GM19240 (cell line): ENCODE results near the gene PITPNM3.

Experiments used
- DNase-seq: peaks from one replicate; pipeline ENCODE4 v3.0.0; 2011; ENCODE audit warnings: low spot score; ENCODE audit not compliant: insufficient read length

The PITPNM3 gene

DNA sequence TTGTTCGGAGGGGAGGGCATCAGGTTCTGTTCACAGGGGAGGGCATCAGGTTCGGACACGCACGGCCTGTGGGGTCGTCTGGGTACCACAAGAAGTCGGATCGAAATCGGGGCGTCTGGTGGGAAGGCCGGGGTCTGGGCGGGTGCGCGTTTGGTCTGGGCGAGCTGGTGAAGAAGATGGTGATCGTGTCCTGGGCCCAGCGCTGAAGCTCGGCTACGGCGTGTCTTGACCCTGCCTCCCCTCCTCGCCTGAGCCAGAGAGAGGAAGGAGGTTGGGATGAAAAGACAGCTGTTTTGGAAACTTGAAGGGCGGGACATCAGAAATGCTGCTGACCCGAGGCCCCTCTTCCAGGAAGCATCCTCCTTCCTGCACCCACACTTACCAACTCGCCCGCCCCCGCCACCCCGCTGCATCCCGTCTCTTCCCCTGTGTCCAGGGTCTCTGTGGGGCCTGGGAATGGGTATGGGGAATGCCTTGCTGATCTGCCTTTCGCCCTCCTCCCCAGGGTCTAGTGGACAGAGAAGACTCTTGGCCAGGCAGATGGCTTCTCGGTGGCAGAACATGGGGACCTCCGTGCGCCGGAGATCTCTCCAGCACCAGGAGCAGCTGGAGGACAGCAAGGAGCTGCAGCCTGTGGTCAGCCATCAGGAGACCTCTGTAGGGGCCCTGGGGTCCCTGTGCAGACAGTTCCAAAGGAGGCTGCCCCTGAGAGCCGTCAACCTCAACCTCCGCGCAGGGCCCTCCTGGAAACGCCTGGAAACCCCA, 111.6 kb downstream of the PITPNM3 start:
- no peak for DNase-seq

DNA sequence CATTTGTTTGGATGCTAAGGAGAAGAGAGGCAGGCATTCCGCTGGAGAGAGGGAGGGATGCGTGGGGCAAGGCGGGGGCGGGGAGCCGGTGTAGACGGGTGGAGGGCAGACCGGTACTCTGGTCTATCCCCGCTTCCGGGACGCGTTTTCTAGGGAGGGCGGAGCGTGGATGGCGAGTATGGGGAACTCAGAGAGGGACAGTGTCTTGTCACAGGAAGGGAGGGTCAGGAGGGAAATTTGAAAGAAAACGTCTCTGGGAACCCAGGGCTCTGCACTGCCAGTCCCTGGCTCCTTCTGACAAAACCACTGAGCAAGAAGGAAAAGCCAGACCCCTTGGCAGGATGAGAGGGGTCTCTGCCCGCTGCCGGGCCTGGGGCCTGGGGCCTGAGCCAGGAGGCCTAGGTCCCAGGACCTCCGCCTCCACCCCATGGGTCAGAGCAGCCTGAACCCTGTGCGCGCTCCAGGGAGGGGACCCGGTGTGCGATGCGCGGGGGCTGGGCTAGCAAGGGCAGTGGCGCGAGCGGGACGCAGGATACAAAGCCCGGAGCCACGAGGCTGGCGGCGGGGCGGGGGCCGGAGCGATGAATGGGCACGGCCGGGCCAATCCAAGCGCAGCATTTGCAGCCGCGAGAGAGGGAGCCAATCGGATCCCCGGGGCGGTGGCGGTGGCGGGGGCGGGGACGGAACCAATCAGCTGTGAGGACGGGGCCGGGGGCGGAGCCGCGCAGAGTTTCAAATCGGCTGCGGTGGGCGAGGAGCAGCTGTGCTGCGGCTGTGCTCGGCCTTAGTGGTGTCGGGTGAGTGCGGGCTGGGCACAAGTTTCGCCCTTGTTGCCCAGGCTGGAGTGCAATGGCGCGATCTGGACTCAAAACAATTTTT, 112.4 kb downstream of the PITPNM3 start, which contains the start of gene PIMREG:
Gene PIMREG, plus strand, starts transcription at position 764 of the 879 bp plus-strand sequence. CDS start 656 bp downstream, outside the sequence.
- DNase-seq, result peak; percentile 89

DNA sequence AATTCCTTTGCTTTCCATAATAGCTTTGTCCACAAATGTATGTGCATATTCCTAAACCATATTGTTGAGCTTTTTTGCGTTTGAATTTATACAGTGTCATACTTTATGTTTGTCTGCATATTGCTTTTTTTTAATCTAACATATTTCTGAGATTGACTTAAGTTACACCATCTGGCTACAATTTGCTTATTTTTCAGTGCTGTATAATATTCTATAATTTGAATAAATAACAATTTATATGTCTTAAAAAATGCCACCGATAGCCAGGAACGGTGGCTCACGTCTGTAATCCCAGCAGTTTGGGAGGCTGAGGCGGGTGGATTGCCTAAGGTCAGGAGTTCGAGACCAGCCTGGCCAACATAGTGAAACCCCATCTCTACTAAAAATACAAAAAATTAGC, 113.6 kb downstream of the PITPNM3 start:
- no peak for DNase-seq

DNA sequence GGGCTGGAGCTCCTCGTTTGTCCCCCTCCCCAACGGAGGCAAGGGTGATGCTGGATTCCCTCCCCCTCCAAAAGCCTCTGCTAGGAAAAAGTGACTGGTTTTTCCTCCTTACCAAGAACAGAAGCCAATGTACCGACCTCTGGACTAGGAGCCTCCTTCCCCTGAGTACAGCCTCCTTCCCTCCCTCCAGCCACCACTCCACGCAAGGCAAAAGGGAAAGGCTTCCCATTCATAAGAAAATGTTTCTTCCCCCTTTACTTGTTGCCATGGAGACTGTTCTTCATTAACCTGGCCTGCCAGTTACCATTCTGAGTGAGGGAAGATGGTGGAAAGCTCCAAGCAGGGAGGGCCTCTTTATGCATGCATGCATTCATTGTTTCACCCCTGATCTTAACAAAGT, 116.4 kb downstream of the PITPNM3 start:
- DNase-seq, result no peak

DNA sequence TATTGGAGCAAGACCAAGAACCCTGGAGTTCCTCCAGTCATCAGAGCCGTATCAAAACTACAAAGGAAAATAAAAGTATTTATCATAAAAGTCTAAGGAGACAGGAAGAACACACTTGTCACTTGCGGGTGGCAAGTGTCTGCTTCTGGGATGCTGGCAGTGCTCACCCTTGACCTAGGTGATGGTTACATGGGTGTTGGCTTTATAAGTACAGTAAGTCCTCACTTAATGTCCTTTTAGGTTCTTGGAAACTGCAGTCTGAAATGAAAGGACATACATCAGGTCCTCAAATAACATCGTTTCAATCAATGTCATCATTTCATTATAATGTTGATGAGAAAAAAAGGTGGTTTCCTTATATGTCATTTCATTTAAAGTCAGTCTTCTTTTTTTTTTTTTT, 118.4 kb downstream of the PITPNM3 start:
- no peak for DNase-seq

DNA sequence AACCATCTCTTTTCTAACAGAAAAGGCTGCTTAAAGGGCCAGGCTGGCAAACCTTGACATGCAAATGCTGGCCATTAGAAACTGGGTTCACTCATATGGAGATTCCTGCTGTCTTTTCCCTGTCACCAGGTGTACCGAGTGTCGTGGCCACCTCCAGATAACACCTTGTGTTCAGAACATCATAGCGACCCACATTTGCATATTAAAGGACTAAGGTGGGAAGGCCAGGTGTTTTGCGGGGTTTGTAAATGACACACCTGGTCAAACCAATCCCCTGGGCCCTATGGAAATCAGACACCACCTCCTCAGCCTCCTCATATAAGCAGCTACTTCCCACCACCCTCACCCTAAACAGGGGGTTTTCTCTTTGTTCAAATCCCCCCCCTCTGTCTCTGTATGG, 118.9 kb downstream of the PITPNM3 start:
- no peak for DNase-seq

DNA sequence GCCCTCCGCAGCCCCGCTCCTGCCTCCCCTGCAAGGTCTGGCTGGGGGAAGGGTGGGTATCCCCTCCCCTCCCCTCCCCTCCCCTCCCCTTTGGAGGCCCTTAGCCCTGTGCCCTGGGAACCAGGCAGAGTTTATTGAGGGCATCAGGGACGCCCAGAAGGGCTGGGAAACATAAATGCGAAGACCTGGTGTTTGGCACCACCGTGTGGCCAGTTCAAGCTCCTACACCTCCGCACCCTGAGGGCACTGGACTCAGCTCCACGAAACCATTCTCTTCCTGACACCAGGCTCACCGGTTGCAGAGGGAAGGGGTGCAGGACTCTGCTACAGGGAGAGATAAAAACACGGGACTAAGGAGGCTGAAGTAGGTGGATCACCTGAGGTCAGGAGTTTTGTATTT, 120.4 kb downstream of the PITPNM3 start:
- DNase-seq, result peak; percentile 63

DNA sequence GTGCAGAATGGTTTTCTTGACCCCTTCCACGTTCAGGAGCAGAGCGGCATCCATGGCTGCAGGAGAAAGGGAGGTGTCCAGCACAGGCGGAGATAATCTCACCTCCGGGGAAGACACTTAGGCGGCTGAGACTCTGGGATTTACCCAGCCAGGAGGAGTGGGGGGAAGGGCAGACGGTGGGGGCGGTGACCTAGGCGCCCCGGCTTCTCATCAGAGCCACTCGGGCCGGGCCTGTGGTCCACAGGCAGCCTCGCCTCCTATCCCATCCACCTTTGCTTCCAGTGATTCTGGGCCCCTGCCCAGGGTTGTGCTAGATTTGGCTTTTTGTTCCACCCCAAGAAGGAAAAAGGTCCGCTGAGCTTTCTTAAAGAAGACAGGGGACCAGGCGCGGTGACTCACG, 121.3 kb downstream of the PITPNM3 start, which contains the start of gene AIPL1:
Gene AIPL1, minus strand, starts transcription at position 71 of the 400 bp plus-strand sequence. Its CDS starts 17 bp downstream, at position 54.
- no peak for DNase-seq

DNA sequence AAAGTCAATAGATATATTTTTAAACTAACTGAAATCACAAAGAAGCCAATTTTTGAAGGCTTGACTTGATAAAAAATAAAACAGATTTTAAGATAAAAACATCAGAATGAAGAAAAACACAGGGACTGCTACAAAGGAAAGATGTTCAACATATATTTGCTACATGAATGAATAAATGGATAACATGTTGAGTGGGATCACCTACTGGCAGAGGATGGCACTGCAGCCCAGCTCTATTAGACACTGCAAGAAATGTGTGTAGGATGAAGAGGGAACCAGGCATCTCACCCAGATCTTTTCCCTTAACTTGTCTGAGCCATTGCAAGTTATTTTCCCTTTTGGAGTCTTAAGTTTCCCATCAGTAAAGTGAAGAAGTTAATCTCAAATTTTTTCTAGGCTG, 125.6 kb downstream of the PITPNM3 start:
- DNase-seq, result no peak

DNA sequence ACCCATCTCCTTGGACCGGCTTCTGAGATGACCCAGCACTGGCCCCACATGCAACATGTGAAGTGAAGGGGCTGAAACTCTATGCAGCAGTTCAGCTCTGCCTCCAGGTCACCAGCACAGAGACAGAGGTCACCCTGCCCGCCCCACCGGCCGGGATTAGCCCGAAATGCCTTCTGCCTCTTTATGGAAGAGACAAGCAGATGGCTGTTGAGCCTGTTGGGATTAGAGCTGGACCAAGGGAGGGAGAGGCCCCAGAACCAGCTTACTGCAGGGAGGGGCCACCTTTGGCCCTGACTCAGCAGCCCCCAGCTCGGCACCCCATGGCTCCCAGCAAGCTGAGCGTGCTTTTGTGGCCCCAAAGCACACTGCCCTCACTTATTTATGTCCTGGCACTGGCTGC, 127.1 kb downstream of the PITPNM3 start:
- no peak for DNase-seq

DNA sequence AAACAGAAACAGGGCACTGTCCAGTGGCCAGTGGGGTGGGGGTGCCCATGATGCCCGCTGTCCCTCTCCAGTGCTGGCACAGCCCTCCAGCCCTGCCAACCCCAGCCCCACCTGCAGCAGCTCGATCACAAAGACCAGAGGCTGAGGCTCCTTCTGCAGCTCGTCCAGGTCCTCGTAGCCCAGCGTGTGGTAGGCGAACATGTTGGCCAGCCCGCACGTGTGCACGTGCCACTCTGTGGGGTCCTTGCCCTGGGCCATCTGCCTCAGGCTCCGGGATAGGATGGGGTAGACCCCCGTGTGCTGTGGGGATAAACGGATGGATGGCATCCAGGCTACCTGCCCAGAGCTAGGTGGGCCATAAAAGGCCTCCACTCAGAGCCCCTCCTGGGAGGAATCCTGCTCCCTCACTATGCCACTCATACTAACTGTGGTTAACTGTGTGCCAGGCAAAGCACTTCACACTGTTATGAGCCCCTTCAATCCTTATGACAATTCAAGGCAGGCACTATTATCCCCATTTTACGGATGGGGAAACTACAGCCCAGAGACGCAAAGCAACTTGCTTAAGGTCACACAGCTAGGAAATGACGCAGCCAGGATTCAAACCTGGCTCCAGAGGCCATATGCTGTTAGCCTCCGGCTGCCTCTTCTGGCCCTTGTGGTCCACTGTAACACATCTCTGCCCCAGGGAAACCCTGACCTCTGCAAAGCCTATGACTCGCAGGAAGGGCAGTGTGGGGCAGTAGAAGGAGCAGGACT, 128.0 kb downstream of the PITPNM3 start:
- DNase-seq, result no peak

DNA sequence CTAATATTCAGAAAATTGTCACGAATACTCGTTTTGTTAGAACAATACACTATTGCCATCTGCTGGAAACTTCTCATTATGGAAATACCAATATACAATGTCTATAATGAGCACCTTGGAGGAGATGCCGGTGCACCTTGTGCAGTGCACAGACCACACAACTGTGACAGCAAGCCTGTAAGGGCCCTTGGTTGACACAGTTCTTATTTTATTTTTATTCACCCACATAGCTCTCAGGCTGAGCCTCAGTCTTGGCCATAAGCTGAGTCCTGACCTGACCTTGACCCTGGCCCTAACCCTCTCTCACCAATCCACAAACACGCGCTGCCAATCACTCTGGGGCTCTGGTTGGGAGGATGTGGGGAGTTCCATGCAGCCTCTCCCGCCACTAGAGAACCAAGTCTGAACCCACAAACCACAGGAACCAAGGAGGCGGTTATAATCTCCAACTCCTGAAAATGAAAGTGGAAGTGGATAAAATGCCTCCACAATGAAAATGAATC, 129.0 kb downstream of the PITPNM3 start:
- DNase-seq, result no peak

DNA sequence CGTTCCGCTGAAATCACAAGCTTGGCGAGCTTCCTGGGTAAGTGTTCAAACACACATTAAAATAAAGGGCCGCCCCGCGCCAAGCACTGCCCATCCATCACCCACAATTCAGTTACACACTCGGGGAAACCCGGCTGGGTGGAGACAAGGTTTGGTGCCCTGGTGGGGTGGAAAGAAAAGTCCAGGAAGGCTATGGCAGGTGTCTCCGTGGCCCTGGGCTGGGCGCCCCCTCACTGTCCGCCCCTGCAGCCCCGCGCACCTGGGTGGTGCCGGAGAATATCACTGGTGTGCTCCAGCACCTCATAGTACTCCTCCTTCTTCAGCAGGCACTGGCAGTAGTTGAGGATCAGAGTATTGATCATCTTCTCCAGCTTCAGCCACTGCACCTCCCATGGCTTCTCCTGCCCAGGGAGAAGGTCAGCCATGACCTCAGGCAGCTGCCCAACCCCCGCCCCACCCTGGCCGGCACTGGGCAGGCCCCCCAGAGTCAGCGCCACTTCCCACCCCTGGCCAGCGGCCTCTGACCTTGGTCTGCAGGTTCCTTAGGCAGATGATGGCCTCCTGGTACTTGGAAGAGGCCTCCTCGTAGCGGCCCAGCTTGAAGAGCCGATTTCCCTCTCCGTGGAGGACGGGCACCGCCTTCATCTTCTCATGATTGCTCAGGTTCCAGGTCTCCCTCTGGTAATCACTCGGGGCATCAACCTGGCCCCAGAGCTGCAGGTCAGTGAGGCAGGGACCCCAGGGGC, 129.8 kb downstream of the PITPNM3 start:
- no peak for DNase-seq

DNA sequence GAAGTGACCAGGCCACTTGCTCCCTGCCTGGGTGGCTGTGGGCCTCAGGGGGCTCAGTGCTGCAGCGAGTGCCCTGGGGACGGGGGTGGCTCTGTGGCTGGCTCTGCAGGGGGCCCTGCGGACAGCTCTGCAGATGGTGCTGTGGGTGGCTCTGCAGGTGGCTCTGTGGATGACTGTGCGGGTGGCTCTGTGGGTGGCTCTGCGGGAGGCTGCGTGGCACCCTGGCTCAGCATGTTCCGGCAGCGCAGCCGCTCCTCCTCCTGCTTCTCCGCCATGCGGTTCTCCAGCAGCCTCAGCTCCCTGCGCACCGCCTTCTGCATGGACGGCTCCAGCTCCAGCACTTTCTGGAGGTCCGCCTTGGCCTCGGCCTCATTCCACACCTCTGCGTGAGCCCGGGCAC, 130.9 kb downstream of the PITPNM3 start:
- no peak for DNase-seq

DNA sequence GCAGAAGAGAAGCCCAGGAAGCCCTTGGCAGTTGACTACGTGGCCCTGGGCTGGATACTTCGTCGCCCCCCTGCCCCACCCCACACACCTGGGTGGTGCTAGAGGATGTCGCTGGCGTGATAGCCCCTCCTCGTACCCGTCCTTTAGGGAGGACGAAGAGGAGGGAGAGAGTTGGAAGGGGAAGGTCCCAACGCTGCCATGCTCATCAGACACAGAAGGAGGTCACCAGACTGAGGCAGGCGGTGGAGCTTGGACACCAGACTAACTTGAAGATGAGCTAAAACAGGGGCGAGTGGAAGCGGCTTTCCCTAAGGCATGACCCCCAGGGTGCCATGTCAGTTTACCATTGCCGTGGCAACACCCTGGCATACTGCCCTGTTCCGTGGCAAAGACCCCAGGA, 132.4 kb downstream of the PITPNM3 start:
- no peak for DNase-seq

DNA sequence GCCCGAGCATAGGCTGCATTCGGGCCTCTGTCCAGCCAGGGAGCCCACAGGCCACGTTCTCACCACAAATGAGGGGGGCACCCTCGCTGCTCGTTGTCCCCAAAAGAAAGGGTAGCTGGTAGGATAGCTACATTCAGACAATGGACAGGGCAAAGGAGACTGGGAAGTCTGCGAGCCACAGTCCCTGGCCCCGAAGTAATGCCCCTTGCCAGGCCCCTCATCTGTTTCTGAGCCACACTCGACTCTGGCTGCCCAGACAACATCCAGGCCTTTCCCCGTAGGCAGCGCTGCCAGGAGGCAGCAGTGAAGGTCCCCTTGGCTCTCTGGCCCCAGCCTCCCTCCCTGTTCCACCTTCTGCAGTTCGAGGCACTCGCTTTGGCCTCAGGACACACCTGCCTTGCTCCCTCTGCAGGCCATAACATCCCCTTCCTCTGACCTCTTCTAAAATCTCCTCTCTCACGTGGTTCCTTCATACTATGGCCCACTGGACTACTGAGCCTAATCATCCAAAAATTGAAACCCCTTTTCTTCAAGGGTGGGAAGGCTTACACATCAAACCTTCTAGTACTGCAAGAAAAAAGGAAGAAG, 133.6 kb downstream of the PITPNM3 start:
- no peak for DNase-seq

DNA sequence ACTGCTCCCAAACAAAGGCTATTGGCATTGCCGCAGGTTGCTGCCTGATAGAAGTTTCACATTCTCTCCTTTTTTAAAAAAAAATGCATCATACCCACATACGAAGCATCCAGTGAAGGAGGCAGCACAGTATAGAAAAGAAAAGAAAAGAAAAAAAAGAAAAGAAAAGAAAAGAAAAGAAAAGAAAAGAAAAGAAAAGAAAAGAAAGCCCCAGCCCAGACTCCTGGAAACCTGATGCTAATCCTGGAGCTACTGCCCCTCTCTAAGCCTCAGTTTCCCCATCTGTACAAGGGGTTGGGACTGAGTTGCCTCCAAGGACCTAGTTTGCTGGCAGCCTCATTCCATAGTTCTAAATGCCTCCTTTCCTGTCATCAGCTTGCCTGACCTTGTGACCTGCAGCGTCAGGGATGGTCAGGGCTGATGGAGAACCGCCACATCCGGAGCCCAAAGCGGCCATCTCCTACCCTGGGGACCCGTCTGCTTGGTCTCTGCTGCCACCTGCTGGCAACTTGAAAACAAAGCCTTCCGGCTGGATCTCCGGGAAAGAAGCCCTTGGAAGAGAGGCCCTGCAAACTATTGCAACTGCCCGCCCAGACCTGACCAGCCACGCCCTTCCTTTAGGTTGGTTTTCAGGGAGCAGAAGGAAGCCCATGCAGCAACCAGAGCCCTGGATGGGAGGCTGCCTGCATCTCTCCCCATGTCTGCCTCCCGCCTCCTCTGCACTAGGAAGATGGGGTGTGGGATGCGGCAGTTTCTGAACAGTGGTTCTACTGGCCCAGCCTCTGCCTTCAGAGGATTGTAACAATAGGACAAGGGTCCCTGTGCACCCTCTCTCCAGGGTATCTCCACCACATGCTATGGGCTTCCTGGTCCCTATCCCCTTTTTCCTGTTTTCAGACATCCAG, 134.4 kb downstream of the PITPNM3 start:
- DNase-seq, result peak; percentile 88

DNA sequence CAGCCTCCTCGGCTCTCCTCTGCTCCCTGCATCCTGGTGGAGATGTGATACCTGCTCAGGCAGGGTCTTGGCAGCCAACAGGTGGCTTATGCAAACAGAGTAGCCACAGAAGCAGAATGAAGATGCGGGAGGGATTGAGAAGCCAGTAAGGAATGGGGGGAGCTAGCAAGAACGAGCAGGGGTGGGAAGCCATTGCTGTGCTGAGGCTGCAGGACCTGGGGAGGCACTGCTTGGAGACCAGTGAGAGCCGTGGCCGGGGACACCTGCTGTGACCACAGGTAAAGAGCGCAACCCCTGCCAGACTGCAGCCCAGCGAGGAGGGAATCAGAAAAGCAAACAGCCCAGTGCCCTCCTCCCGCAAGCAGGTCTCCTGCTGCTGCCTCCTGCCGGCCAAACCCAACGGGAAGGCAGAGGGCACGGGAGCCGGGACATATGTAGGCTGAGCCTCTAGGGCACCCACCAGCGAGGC, 136.1 kb downstream of the PITPNM3 start:
- no peak for DNase-seq

DNA sequence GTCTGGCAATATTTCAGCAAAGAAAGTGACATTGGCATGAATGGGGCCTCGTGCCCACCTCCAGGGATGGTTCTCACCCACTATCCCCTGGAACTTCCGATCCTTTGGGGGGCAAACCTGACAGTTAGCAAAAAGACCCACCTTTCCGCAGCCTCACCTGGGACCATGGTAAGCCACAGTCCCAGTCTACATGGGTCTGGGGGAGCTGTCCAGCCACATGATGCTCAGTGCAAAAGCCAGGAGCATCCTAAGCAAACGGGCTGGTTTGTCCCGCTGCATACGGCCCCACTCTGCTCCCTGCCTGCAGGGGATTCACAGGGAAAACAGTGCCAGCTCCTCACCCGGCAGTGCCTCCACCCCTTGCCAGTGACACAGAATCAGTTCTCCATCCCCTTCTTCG, 140.7 kb downstream of the PITPNM3 start:
- DNase-seq, result no peak
